ENCODE results near the gene NHS. TPM values are rescaled to one million over a fixed set of nuclear protein-coding genes. Genes with fewer than 3 reads are reported as not detected.

Gene NHS
- total RNA-seq, 2 donors from 2014 or later = under 0.01 to 1.3 TPM

DNA sequence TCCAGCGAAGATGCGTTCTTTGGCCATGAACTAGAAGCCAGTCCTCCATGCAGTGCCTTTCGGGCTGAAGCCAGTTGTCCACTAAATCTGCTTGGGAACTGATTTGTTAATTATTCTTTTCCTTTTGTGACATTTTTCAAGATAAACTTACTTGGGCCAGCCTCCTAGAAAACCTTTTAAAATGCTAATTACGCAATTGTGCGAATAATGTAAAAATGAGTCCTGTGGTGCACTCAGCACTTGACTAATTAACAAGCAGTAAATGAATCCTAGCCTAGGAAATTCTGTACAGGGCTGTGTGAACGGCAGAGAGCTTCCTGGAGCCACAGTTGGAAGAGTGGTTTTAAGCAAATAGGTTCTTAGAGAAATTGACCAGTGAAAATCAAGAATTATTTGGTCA lies 212.4 kb downstream of the NHS start:
- Histone ChIP-seq H3K27me3 (no peaks in the 10 kb centered on the region), H3K4me1 (peaks cover 10% of the 10 kb centered on the region), H3K4me3 (no peak overlapping the region), H3K9me3 (no peaks in the 10 kb centered on the region), H3K27ac (no peak overlapping the region), H3K36me3 (replicated peaks in 1 of 2; ENCODE audit: insufficient read depth in 1 of 2, low read depth in 2 of 2) (no peaks in the 10 kb centered on the region)
- DNase-seq = no peak
- ATAC-seq = no peak
- intact Hi-C loops (cut with DNase I) = no loop called here
- WGBS, 2 donors = 83 to 91% methylated on average over 6 of the region's 6 CpGs
- TF ChIP-seq, protein P1, sequence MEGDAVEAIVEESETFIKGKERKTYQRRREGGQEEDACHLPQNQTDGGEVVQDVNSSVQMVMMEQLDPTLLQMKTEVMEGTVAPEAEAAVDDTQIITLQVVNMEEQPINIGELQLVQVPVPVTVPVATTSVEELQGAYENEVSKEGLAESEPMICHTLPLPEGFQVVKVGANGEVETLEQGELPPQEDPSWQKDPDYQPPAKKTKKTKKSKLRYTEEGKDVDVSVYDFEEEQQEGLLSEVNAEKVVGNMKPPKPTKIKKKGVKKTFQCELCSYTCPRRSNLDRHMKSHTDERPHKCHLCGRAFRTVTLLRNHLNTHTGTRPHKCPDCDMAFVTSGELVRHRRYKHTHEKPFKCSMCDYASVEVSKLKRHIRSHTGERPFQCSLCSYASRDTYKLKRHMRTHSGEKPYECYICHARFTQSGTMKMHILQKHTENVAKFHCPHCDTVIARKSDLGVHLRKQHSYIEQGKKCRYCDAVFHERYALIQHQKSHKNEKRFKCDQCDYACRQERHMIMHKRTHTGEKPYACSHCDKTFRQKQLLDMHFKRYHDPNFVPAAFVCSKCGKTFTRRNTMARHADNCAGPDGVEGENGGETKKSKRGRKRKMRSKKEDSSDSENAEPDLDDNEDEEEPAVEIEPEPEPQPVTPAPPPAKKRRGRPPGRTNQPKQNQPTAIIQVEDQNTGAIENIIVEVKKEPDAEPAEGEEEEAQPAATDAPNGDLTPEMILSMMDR (IDR thresholded peaks at IDR 0.05) = no peak
- TF ChIP-seq POLR2A (IDR thresholded peaks at IDR 0.05) = no peak

DNA sequence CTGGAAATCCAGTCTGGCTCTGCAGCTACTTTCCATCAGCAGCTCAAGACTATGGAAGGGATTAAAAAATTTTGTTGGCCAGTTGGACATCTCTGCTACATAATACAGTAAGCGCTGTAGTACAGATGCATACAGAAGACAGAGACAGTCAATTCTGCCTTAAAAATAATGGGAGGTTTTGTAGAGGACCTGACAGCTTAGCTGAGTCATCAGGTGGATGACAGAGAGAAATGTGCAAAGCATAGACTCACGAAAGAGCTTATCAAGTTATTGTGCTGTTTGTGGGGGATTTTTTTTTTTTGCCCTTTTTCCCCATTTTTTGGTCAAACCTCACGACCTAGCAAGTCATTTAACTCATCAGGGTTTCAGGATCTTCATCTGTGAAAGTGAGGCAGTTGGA lies 213.3 kb downstream of the NHS start:
- Histone ChIP-seq H3K9me3 (no peaks in the 10 kb centered on the region), H3K4me3 (no peak overlapping the region), H3K27ac (no peak overlapping the region), H3K36me3 (replicated peaks in 1 of 2; ENCODE audit: insufficient read depth in 1 of 2, low read depth in 2 of 2) (no peaks in the 10 kb centered on the region), H3K27me3 (no peaks in the 10 kb centered on the region), H3K4me1 (peaks cover 10% of the 10 kb centered on the region)
- intact Hi-C loops (cut with DNase I) = no loop called here
- ATAC-seq (no peak), DNase-seq (no peak)
- 53% methylated on average over 3 of the region's 3 CpGs for WGBS, 2 donors
- TF ChIP-seq POLR2A (IDR thresholded peaks at IDR 0.05) = no peak
- TF ChIP-seq, protein P1 (IDR thresholded peaks at IDR 0.05) = no peak

DNA sequence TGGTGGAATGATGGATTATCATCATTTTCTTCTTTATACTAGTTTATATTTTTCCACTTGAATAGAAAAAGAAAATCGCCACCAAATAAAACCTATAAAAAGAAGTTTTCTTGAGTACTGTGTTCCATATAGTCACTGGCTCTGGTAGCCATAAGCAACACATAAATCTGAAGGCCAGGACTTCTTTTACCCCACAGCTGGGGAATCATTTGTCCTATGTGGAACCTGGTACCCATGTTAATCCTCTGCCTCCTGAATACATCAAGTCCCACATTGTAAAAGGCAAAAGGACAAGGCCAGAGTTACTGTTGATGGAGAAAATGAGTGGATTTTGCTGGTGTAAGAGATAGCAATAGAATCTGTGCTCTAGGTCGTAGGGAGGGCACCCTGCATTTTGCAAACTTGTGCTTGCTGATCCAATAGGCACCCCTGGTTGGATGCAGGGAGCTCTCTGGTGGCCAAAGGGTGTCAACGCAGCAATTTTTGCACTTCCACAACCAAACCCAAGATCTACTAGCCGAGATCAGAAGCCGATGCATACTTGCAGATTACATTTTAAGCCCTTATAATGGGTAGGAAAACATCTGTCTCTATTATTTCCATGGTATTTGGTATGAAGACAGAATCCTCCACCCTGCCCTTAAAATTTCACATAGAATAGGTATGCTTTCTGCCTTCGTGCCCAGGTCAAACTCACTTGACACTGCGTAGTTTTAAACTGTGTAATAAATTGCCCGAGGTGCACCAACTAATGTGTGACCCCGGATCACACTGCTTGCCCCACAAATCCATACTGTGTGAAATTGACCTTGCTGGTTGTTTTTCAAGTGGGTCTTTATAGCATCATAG lies 216.1 kb downstream of the NHS start:
- H3K36me3 ChIP-seq (replicated peaks in 1 of 2; ENCODE audit: insufficient read depth in 1 of 2, low read depth in 2 of 2) = no peaks in the 10 kb centered on the region
- 37 to 46% methylated on average over 7 to 9 of the region's 9 CpGs for WGBS, 2 donors
- intact Hi-C loops (cut with DNase I) = no loop called here
- TF ChIP-seq, protein P1 (IDR thresholded peaks at IDR 0.05) = peak; percentile 23 to 65 (median 57)
- no peak for TF ChIP-seq POLR2A (IDR thresholded peaks at IDR 0.05)
- peaks cover 19% of the 10 kb centered on the region for H3K4me1 ChIP-seq
- no peak overlapping the region for H3K27ac ChIP-seq
- ATAC-seq (peak; percentile 71), DNase-seq (peak; percentile 47 to 65 (median 56))
- no peaks in the 10 kb centered on the region for H3K9me3 ChIP-seq
- H3K27me3 ChIP-seq = no peaks in the 10 kb centered on the region
- no peak overlapping the region for H3K4me3 ChIP-seq

DNA sequence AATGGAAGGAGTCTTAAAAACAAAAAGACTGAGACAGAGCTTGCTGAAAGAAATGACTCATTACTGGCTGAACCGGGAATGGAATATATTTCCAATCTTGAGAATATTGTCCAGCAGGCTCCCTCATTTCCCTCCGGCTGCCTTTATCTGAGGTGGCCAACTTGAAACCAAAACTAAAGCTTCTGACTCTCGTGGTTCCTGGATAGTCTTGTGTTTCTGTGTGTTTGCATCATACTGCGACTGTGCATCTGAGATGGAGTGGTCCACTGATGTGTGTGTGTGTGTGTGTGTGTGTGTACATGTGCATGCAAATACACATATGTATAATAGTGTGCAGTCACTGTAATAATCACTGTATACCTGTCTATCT lies 216.7 kb downstream of the NHS start:
- intact Hi-C loops (cut with DNase I) = no loop called here
- WGBS, 2 donors = 30 to 36% methylated on average over 4 of the region's 4 CpGs
- peak; percentile 33 for ATAC-seq
- Histone ChIP-seq H3K36me3 (replicated peaks in 1 of 2; ENCODE audit: insufficient read depth in 1 of 2, low read depth in 2 of 2) (no peaks in the 10 kb centered on the region), H3K27me3 (no peaks in the 10 kb centered on the region), H3K4me3 (no peak overlapping the region), H3K27ac (no peak overlapping the region), H3K9me3 (no peaks in the 10 kb centered on the region), H3K4me1 (peaks cover 25% of the 10 kb centered on the region)
- no peak for TF ChIP-seq POLR2A (IDR thresholded peaks at IDR 0.05)
- TF ChIP-seq, protein P1 (IDR thresholded peaks at IDR 0.05) = no peak
- DNase-seq = no peak

DNA sequence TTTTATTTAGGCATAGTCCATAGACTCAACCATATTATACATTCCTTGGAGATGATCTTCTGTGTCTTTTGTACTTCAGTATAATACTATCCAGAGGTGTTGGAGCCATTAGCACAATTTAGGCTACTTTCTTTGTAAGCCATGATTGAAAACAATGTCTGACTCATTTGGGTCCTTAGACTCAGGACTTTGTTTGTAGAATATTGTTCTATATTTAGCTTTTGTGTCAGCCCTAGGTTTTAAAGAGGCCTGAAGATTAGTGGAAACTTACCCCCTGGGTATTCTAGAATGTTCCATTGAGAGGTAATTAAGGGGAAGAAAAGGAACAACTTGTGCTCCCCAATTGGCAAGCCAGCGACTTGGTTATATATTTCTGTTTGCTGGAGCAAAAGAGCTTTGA lies 217.1 kb downstream of the NHS start:
- Histone ChIP-seq H3K27ac (no peak overlapping the region), H3K36me3 (replicated peaks in 1 of 2; ENCODE audit: insufficient read depth in 1 of 2, low read depth in 2 of 2) (no peaks in the 10 kb centered on the region), H3K4me1 (peaks cover 28% of the 10 kb centered on the region), H3K27me3 (no peaks in the 10 kb centered on the region), H3K4me3 (no peak overlapping the region), H3K9me3 (no peaks in the 10 kb centered on the region)
- intact Hi-C loops (cut with DNase I) = no loop called here
- DNase-seq (no peak), ATAC-seq (no peak)
- WGBS, 2 donors = 43 to 53% methylated on average over 1 of the region's 1 CpG
- TF ChIP-seq, protein P1 (IDR thresholded peaks at IDR 0.05) = no peak
- no peak for TF ChIP-seq POLR2A (IDR thresholded peaks at IDR 0.05)

Measured in body of pancreas (tissue), 4 donors.